ENCODE results near the gene GNAL.
"Not testable (repeated sequence)": the region's sequence is repeated elsewhere in the genome, so short reads cannot be mapped to it uniquely, and the experiment has no call there.

The GNAL gene

GRCh38 chr18:11868230-11868629 is 179.2 kb downstream of the GNAL start:
- no peak for DNase-seq (ENCODE audit: low read depth in 2 of 2, low spot score in 1 of 2)

GRCh38 chr18:11871501-11871900 is 182.4 kb downstream of the GNAL start:
- no peak for DNase-seq (ENCODE audit: low read depth in 2 of 2, low spot score in 1 of 2)

GRCh38 chr18:11872479-11873136 is 183.5 kb downstream of the GNAL start:
- DNase-seq (ENCODE audit: low read depth in 2 of 2, low spot score in 1 of 2): no peak

- no peak for DNase-seq (ENCODE audit: low read depth in 2 of 2, low spot score in 1 of 2)
These were observed 184.7 kb downstream of the GNAL start for GRCh38 chr18:11873670-11874340.

GRCh38 chr18:11874676-11875075 is 185.6 kb downstream of the GNAL start:
- no peak for DNase-seq (ENCODE audit: low read depth in 2 of 2, low spot score in 1 of 2)

GRCh38 chr18:11877497-11878135 is 188.6 kb downstream of the GNAL start:
- DNase-seq (ENCODE audit: low read depth in 2 of 2, low spot score in 1 of 2): no peak

- DNase-seq (ENCODE audit: low read depth in 2 of 2, low spot score in 1 of 2): no peak
These were observed 191.7 kb downstream of the GNAL start for GRCh38 chr18:11880586-11881304.

- no peak for DNase-seq (ENCODE audit: low read depth in 2 of 2, low spot score in 1 of 2)
These were observed 193.6 kb downstream of the GNAL start for GRCh38 chr18:11882636-11883035.

GRCh38 chr18:11883153-11883552 is 194.1 kb downstream of the GNAL start:
- DNase-seq (ENCODE audit: low read depth in 2 of 2, low spot score in 1 of 2): no peak

- DNase-seq (ENCODE audit: low read depth in 2 of 2, low spot score in 1 of 2): no peak
These were observed 195.4 kb downstream of the GNAL start for GRCh38 chr18:11884396-11885030.

- DNase-seq (ENCODE audit: low read depth in 2 of 2, low spot score in 1 of 2): no peak
These were observed 196.3 kb downstream of the GNAL start for GRCh38 chr18:11885278-11885947.

GRCh38 chr18:11886577-11887110 is 197.6 kb downstream of the GNAL start:
- DNase-seq (ENCODE audit: low read depth in 2 of 2, low spot score in 1 of 2): no peak

- DNase-seq (ENCODE audit: low read depth in 2 of 2, low spot score in 1 of 2): no peak
These were observed 198.5 kb downstream of the GNAL start for GRCh38 chr18:11887328-11888128.

- no peak for DNase-seq (ENCODE audit: low read depth in 2 of 2, low spot score in 1 of 2)
These were observed 199.7 kb downstream of the GNAL start for GRCh38 chr18:11888726-11889125.

GRCh38 chr18:11889284-11889683 is 200.2 kb downstream of the GNAL start:
- no peak for DNase-seq (ENCODE audit: low read depth in 2 of 2, low spot score in 1 of 2)

- no peak for DNase-seq (ENCODE audit: low read depth in 2 of 2, low spot score in 1 of 2)
These were observed 202.7 kb downstream of the GNAL start for GRCh38 chr18:11891737-11892136.

GRCh38 chr18:11892438-11892837 is 203.4 kb downstream of the GNAL start:
- DNase-seq (ENCODE audit: low read depth in 2 of 2, low spot score in 1 of 2): not testable (repeated sequence)

GRCh38 chr18:11897781-11898180 is 208.7 kb downstream of the GNAL start:
- no peak for DNase-seq (ENCODE audit: low read depth in 2 of 2, low spot score in 1 of 2)

GRCh38 chr18:11899063-11899462 is 210.0 kb downstream of the GNAL start:
- DNase-seq (ENCODE audit: low read depth in 2 of 2, low spot score in 1 of 2): no peak

Measured in stimulated activated CD8-positive, alpha-beta memory T cell treated with anti-CD3 and anti-CD28 coated beads, Interleukin-4, amount 100 ng/mL, for 4 hours (primary cell).